ENCODE measurements around the gene TAS2R60. TPM values are rescaled to one million over a fixed set of nuclear protein-coding genes. Genes with fewer than 3 reads are reported as not detected.

The TAS2R60 gene
- total and polyA plus RNA-seq, 9 of the 15 experiments (the other 6 are each of a cell fraction or from before 2014, with no cell fraction given) = 0.08 TPM; not detected in 8

DNA sequence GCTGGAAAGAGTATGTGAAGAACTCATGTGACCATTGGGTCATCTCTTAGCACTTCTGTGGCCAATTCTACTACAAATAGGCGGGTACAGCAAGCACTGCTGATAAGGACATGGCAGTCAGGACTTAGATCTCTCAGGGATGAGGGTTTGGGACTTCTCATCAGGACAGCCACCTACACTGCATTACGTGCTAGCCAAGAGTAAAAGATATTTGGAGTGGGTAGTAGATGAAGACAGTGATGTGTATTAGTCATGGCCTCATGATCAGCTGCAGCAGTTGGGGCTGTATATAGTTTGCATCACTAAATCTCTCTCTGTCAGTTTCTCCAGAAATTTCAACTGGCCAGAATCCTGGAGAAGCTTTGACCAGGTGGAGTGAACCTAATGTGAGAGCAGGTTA lies 9.2 kb downstream of the TAS2R60 start:
- intact Hi-C loops (cut with micrococcal nuclease) (no loop called here), in situ Hi-C loops (cut with MboI) (no loop called here)
- ChIA-PET POLR2A (interaction anchor here (0.9 kb wide), 1 partner anchor 109 kb away, joined by 3 read pairs; no protein-coding TSS in a partner anchor), CTCF (ENCODE audit: low intra/inter-chr PET ratio) (no interaction called here)
- H4K20me1 ChIP-seq (replicated peaks; ENCODE audit: control insufficient read depth, insufficient read depth, low read length) = no peaks in the 10 kb centered on the region
- H3K79me2 ChIP-seq (ENCODE audit: control insufficient read depth, insufficient read depth, low read length) = no peaks in the 10 kb centered on the region
- no peak for TF ChIP-seq CEBPG (CRISPR knock-in tag; IDR thresholded peaks at IDR 0.05)
- peak in 1 of 2 experiments; percentile 7; a peak in 1 of 4 replicates for TF ChIP-seq CEBPG (tag; conservative IDR thresholded peaks at IDR 0.05 in 1 of 2, IDR thresholded peaks at IDR 0.05 in 1 of 2)
- TF ChIP-seq SNIP1 (IDR thresholded peaks at IDR 0.05; ENCODE audit: low read depth) = no peak
- TF ChIP-seq USF2 (CRISPR knock-in tag; IDR thresholded peaks at IDR 0.05) = no peak
- peak; percentile 51 for TF ChIP-seq FOSL1 (tag; conservative IDR thresholded peaks at IDR 0.05)
- no TSS peak for BruUV-seq (replicated peaks)
- H3K27me3 ChIP-seq (ENCODE audit: control insufficient read depth in 2 of 2, insufficient read depth in 2 of 2, low read length in 2 of 2) = peaks cover 3 to 6% of the 10 kb centered on the region in 2 experiments; a peak in 4 of 5 replicates
- ATAC-seq (no peak), DNase-seq (ENCODE audit: extremely low read depth in 1 of 4, low spot score in 3 of 4) (no peak), FAIRE-seq (no peak)
- H3K4me2 ChIP-seq (ENCODE audit: insufficient read depth, low read length) = no peak overlapping the region
- H3K4me1 ChIP-seq (replicated peaks in 1 of 2; ENCODE audit: control insufficient read depth in 2 of 2, insufficient read depth in 2 of 2, low read length in 2 of 2) = no peaks in the 10 kb centered on the region
- no peak overlapping the region for H3K27ac ChIP-seq (ENCODE audit: extremely low read depth, low read depth, low read length)
- 5% methylated on average over 2 of the region's 2 CpGs for whole genome bisulfite sequencing (ENCODE audit: insufficient coverage, low coverage, missing lambda C conversion rate)
- H3K9me3 ChIP-seq (replicated peaks; ENCODE audit: control insufficient read depth, insufficient read depth, low read depth, low read length) = no peaks in the 10 kb centered on the region
- H3K36me3 ChIP-seq (ENCODE audit: control insufficient read depth, insufficient read depth, low read length) = no peaks in the 10 kb centered on the region
- H3K9me1 ChIP-seq (ENCODE audit: control insufficient read depth, insufficient read depth, low read length) = no peaks in the 10 kb centered on the region
- no peak overlapping the region for H3K9ac ChIP-seq (ENCODE audit: insufficient read depth in 1 of 2, low read depth in 2 of 2, low read length in 2 of 2)
- no peak overlapping the region for H2AFZ ChIP-seq (ENCODE audit: low read depth, low read length)
- no peak overlapping the region for H3K4me3 ChIP-seq
